ENCODE data around the gene CLEC20A. TPM values are rescaled to one million over a fixed set of nuclear protein-coding genes. Genes with fewer than 3 reads are reported as not detected.

CLEC20A gene
- total RNA-seq, 6 experiments from 2014 or later = not detected

DNA sequence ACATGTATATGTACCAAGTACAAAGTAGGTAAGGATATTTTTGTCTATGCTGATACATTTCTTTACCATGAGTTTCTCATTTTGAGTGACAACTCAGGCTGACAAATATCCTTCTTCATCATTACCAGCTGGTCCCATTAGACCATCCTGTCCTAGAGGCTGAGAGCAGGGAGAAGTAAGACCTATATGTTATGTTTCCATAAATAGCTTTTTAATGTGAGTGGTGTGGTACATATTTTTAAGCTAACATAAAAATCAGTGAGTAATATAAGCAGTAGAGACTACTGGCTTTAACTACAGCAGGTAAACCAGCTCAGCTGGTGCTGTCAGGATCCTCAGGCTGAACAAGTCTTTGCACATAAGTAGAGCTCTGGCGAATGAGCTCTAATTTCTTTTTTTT, 62.4 kb downstream of the CLEC20A start:
- no peaks in the 10 kb centered on the region for H3K4me1 ChIP-seq
- no peak overlapping the region for H3K4me3 ChIP-seq
- no peaks in the 10 kb centered on the region for H3K9me3 ChIP-seq
- DNase-seq (no peak), ATAC-seq (no peak)
- H3K36me3 ChIP-seq = no peaks in the 10 kb centered on the region
- intact Hi-C loops (cut with DNase I) = no loop called here
- TF ChIP-seq POLR2A (IDR thresholded peaks at IDR 0.05) = no peak
- TF ChIP-seq, protein P1, sequence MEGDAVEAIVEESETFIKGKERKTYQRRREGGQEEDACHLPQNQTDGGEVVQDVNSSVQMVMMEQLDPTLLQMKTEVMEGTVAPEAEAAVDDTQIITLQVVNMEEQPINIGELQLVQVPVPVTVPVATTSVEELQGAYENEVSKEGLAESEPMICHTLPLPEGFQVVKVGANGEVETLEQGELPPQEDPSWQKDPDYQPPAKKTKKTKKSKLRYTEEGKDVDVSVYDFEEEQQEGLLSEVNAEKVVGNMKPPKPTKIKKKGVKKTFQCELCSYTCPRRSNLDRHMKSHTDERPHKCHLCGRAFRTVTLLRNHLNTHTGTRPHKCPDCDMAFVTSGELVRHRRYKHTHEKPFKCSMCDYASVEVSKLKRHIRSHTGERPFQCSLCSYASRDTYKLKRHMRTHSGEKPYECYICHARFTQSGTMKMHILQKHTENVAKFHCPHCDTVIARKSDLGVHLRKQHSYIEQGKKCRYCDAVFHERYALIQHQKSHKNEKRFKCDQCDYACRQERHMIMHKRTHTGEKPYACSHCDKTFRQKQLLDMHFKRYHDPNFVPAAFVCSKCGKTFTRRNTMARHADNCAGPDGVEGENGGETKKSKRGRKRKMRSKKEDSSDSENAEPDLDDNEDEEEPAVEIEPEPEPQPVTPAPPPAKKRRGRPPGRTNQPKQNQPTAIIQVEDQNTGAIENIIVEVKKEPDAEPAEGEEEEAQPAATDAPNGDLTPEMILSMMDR (IDR thresholded peaks at IDR 0.05) = no peak
- no peak overlapping the region for H3K27ac ChIP-seq
- WGBS (ENCODE audit: insufficient coverage, low coverage, low lambda C conversion rate, missing lambda C conversion rate) = 100% methylated on average over 1 of the region's 1 CpG
- no peaks in the 10 kb centered on the region for H3K27me3 ChIP-seq

Small RNAs within 50 kb of the gene (small RNA-seq; reads per million reads assigned to genes)
- 0 reads per million in 2 experiments for gene RF00017

Other genes with a start within 250 kb of the CLEC20A start
- gene TEX35, start 16.1 kb upstream of the CLEC20A start, total RNA-seq = not detected
- 10 to 100 TPM; 21.0 to 38.3 (median 28.4) TPM for gene RALGPS2, start 228.3 kb upstream of the CLEC20A start, total RNA-seq

Measured in right lobe of liver (tissue), 6 donors.